22Rv1 (cell line): ENCODE data around the gene MAD1L1.

Source experiments
- H3K27ac ChIP-seq: fragments of 450-650 bp; 2 replicates; pipeline ENCODE4 v1.5.1; 2017
- ZFX ChIP-seq: fragments of 450-650 bp; IDR thresholded peaks from 2 replicates; pipeline ENCODE4 v1.6.1; 2017; ENCODE audit warnings: antibody characterized with exemption, borderline replicate concordance
- TF ChIP-seq, protein P1 (sequence below): fragments of 450-650 bp; IDR thresholded peaks from 2 replicates; pipeline ENCODE4 v1.5.1; 2017; ENCODE audit warnings: mild to moderate bottlenecking

The MAD1L1 gene

DNA sequence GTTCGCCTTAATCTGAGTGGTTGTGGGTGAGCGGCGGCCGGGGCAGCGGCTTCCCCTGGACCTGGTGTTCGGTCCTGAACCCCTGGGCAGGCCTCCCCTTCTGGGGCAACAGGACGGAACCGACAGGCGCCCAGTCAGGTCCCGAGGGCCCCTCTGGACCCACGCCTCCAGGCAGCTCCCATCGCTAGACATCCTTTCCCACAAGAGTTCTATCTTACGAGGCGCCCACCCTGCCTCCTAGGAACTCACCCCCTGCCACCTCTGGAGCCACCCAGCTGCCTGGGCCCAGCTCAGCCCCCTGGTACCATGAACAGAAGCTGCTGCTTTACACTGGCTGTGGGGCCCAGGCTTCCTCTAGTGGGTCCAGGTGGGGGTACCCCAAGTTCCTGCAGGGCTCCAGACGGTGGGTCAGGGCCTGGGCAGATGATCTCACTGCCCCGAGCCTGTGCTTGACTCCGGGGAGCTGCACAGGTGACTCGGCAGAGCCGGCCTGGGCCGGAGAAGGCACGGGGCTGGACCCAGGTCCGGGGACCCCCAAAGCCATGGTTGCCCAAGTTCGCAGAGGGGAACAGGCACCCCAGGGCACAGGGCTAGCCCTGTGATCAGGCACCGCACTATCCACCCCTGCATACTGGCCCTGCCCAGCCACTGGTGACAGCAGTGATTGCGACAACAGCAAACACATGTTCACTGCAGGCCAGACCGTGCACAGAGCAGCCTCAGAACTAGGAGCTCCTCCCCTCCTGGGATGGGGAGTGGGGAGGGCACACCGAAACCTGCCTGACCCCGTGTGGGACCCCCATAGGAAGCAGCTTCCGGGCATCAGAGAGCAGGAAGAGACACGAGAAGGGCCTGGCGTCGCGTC is 382.4 kb downstream of the MAD1L1 start:
- H3K27ac ChIP-seq = no peak overlapping the region
- TF ChIP-seq ZFX = no peak
- TF ChIP-seq, protein P1, sequence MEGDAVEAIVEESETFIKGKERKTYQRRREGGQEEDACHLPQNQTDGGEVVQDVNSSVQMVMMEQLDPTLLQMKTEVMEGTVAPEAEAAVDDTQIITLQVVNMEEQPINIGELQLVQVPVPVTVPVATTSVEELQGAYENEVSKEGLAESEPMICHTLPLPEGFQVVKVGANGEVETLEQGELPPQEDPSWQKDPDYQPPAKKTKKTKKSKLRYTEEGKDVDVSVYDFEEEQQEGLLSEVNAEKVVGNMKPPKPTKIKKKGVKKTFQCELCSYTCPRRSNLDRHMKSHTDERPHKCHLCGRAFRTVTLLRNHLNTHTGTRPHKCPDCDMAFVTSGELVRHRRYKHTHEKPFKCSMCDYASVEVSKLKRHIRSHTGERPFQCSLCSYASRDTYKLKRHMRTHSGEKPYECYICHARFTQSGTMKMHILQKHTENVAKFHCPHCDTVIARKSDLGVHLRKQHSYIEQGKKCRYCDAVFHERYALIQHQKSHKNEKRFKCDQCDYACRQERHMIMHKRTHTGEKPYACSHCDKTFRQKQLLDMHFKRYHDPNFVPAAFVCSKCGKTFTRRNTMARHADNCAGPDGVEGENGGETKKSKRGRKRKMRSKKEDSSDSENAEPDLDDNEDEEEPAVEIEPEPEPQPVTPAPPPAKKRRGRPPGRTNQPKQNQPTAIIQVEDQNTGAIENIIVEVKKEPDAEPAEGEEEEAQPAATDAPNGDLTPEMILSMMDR = no peak

DNA sequence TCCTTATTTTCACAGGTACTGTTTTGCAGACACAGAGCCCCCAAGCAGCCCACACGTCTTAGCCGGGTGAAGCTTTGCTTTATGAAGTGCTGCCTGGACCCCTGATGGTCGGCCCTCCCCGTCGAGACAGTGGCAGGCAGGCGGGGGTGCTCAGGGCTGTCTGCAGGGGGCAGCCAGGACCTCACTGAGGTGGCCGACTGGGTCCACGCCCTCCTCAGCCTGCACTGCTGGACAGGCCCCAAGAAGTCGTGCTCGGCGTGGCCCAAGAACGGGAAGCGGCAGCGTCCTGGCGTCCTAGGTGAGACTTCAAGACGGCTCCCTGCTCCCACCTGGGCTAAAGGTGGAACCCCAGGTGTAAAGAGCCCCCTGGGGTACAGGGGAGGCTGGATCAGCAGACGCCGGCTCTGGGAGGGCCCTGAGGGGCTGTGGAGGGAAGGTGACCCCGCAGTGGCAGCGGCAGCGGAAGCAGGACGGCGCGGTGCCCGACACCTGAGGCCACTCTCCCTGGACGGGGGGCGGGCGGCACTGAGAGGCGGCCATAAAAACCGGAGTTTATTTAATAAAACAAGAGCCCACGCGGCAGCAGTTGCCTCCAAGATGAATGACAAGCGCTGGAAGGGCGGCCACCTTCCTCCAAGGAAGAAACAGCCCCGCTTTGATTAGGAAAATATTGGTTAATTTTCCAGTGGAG is 383.2 kb downstream of the MAD1L1 start:
- no peak overlapping the region for H3K27ac ChIP-seq
- TF ChIP-seq, protein P1 = no peak
- no peak for TF ChIP-seq ZFX

DNA sequence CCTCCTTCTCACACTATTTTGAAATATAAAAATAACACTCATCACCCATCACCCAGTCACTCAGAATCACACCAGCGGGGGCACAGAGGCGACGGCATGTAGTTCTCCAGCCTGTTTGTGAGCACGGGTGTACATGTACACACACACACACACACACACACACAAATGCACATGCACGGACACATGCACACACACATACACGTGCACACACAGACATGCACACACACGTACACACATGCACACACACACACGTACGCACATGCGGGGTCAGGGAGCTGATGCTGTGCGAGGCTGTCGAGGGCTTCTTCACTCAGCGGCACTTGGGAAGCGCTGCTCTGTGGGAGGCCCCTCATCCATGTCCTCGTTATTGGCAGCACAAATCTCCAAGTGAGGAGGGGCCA is 383.8 kb downstream of the MAD1L1 start:
- TF ChIP-seq, protein P1 = no peak
- no peak for TF ChIP-seq ZFX
- H3K27ac ChIP-seq = no peak overlapping the region

DNA sequence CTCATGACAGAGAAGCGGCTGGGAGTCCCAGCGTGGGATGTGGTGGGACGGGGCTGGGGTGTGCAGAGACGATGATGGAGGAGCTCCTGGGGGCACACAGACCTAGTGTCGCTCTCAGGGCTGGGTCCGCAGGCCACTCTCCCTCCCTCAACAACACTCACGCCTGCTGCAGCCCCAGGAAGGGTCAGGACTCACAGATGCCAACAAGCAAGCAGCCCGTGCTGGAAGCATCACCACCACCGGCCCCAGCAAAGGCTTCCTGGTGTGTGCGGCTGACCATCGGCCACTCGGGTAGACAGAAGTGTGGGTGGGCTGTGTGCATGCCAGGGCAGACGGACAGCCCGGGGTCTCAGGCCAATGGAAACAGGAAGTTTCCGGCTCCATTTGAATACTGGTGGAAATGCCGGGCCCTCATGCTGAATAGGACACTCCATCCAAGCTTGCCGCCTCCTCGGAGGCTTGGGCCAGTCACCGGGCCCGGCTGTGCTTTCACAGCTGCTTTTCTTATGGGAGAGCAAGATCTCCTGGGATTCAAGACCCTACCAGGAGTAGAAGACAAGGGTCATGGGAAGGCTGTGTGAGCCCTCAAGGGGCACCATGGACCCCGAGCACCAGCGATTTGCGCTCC is 384.6 kb downstream of the MAD1L1 start:
- H3K27ac ChIP-seq = no peak overlapping the region
- TF ChIP-seq ZFX = no peak
- TF ChIP-seq, protein P1 = no peak

DNA sequence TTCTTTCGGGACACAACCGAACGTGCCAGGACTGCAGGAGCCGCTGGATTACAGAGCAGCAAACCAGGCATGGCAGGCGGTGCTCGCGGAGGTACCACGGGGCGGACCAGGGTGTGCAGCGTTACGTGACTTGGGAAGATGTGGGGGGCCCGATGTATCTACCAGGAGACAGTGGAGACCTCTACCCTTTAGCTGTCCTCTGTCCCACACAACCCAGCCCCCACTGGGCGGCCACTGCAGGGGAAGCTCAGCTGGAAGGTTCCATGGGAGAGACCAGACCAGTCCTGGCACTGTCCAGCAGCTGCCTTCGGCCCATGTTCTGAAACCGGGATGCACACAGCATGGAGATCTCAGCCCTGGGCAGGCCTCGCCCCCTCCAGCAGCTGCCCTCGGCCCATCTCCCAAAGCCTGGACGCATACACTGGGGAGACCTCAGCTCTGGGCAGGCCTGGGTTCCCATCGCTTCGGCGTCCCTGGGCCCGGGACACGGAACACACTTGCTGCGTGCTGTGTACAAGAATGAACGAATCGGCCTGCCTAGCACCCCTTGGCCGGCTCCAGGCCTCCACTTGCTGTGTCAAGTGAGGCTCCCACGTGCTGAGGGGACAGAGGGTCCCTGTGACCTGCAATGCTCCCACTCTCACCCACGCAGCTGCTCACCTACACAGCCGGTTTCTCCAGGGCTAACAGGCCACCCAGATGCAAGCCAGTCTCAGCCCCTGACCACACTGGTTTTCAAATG is 385.3 kb downstream of the MAD1L1 start:
- TF ChIP-seq, protein P1 = no peak
- TF ChIP-seq ZFX = no peak
- no peak overlapping the region for H3K27ac ChIP-seq

DNA sequence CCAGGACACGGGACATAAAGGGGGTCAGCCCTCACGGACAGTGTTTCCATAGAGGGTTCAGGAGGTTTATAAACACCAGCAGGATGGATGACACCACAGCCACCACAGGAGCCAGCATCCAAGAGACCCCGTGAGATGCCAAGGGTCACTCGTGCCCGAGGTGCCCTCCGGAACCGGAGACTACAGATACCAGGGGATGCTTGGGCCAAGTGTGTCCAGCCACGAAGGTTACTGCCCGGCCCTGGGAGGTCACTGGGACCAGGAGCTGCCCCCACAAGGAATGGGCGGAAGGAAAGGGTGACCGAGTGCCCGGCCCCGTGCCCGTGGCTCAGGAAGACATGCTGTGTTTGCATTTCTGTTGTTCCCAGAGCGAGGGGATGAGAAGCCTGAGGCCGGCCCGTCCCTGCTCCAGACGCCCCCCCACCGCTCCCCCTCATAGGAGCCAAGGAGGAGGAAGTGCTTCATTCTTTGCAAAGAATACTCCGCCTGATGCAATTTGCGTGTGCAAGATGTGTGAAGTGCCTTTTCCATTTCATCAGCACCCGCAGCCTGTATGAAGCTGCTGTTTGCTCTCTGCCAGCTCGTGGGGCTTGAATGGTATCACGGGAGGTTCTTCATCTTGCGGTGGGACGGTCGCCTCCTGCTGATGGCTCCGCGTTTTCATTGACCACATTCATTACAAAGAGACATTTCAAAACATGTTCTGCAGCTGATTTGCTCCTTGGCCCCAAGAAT is 386.2 kb downstream of the MAD1L1 start:
- TF ChIP-seq, protein P1 = no peak
- no peak for TF ChIP-seq ZFX
- H3K27ac ChIP-seq = no peak overlapping the region
